HTR-8/SVneo (cell line): ENCODE data around the gene TRAF5.
"Not testable (repeated sequence)": the region's sequence is repeated elsewhere in the genome, so short reads cannot be mapped to it uniquely, and the experiment has no call there.

Experiments used
- DNase-seq: peaks from one replicate; pipeline ENCODE4 v3.0.0; 2011; ENCODE audit warnings: low spot score, mixed read lengths; ENCODE audit not compliant: insufficient read length
- FAIRE-seq: peaks from 2 replicates; lab custom pipeline; 2011; peaks lifted over from hg19 to GRCh38; lab: Jason Lieb, UNC

TRAF5 gene

GRCh38 chr1:211416246-211416627 lies 89.6 kb downstream of the TRAF5 start:
- DNase-seq, result not testable (repeated sequence)
- peak; percentile 87 for FAIRE-seq

GRCh38 chr1:211416628-211417323 lies 90.1 kb downstream of the TRAF5 start:
- peak; percentile 94 for FAIRE-seq
- DNase-seq, result not testable (repeated sequence)

GRCh38 chr1:211420389-211420788 lies 93.8 kb downstream of the TRAF5 start:
- FAIRE-seq (no peak), DNase-seq (no peak)

GRCh38 chr1:211420845-211421454 lies 94.3 kb downstream of the TRAF5 start:
- no peak for FAIRE-seq

GRCh38 chr1:211424018-211424417 lies 97.4 kb downstream of the TRAF5 start:
- no peak for FAIRE-seq
- no peak for DNase-seq

More at GRCh38 chr1:211420845-211421454, 94.3 kb downstream of the TRAF5 start:
- peak; percentile 13 for DNase-seq
